SK-N-MC (cell line): ENCODE results near the gene CAMK4.

ENCODE experiments used
- EZH2 ChIP-seq: fragments of 200-600 bp; sonication (generic); IDR thresholded peaks from one replicate; pipeline ENCODE4 v1.6.1; 2017; ENCODE audit warnings: antibody characterized with exemption
- FOXP2 ChIP-seq: optimal IDR thresholded peaks from 2 replicates; pipeline ENCODE3; 2011; ENCODE audit warnings: mild to moderate bottlenecking, moderate library complexity; ENCODE audit not compliant: insufficient read depth; ENCODE audit errors: extremely low read length, control extremely low read depth
- POLR2AphosphoS5 ChIP-seq: IDR thresholded peaks from 2 replicates; pipeline ENCODE4 v1.6.1; 2012; ENCODE audit warnings: mild to moderate bottlenecking, low read depth, low read length, borderline replicate concordance

DNA sequence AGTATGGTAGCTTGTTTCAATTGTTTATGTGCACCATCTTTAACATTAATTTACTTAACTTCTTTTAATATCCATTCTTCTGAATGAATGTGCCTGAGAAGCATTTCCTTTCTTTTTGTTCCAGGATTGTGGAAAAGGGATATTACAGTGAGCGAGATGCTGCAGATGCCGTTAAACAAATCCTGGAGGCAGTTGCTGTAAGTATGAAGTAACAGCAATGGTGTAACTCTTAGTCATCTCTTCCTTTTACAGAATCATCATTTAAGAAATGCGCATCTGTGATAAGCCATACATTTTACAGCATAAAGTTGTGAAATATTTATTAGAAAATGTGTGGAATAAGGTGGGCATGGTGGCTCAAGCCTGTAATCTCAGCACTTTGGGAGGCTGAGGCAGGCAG is 170.4 kb downstream of the CAMK4 start:
- no peak for TF ChIP-seq POLR2AphosphoS5
- no peak for TF ChIP-seq EZH2
- TF ChIP-seq FOXP2, result no peak
